GM21576 (cell line): ENCODE data around the gene REXO5.
"Not testable (repeated sequence)": the region's sequence is repeated elsewhere in the genome, so short reads cannot be mapped to it uniquely, and the experiment has no call there.

Source experiments
- ATAC-seq: cut with Tn5 transposase; IDR thresholded peaks from one replicate; pipeline ENCODE4 v1.9.1; 2021; ENCODE audit warnings: mild to moderate bottlenecking, moderate library complexity; ENCODE audit not compliant: unreplicated experiment

REXO5 gene

GRCh38 chr16:20846030-20846429, 39.7 kb downstream of the REXO5 start:
- ATAC-seq, result no peak

- ATAC-seq, result no peak
Measured at GRCh38 chr16:20846551-20846950, 40.2 kb downstream of the REXO5 start.

- no peak for ATAC-seq
Measured at GRCh38 chr16:20847550-20847949, 41.2 kb downstream of the REXO5 start.

- ATAC-seq, result no peak
Measured at GRCh38 chr16:20849589-20850390, 43.5 kb downstream of the REXO5 start.

DNA sequence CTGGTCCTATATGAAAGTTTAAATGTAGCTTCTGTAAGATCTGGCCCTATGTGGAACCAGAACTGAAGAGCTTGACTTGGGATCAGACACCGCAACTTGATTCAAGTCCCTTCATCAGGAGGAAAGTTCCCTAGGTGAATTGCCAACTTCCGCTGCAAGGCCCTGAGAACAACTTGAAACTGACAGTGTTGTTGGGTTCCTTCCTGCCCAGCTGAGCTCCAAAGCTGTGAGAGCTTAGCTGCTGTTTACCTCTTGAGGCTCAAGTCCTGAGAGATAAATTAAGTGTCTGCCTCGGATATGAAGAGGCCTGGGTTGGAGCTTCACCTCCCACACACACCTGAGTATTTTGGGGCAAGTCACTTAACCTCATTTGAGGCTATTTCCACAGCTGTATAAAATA, 44.7 kb downstream of the REXO5 start:
- no peak for ATAC-seq

DNA sequence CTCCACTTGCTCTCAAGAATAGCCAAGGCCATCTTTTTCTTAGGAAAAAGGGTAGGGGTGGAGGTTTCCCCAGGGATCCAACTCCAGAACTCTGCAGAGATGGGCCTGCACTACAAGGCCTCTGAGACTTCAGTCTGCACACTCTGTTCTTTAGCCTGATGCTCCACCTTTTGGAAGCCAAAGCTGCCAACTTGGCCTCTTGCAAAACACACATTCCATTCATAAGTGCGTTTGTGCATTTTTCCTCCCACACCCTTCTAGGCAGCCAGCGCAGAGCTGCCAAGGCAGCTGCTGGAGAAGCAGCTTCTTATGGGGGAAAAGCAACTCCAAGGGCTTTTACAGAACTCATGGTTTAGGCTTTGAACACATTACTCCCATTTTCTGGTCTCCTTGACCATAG, 45.3 kb downstream of the REXO5 start:
- no peak for ATAC-seq

- no peak for ATAC-seq
Measured at GRCh38 chr16:20853143-20853542, 46.8 kb downstream of the REXO5 start.

GRCh38 chr16:20853981-20854620, 47.8 kb downstream of the REXO5 start:
- ATAC-seq, result no peak

DNA sequence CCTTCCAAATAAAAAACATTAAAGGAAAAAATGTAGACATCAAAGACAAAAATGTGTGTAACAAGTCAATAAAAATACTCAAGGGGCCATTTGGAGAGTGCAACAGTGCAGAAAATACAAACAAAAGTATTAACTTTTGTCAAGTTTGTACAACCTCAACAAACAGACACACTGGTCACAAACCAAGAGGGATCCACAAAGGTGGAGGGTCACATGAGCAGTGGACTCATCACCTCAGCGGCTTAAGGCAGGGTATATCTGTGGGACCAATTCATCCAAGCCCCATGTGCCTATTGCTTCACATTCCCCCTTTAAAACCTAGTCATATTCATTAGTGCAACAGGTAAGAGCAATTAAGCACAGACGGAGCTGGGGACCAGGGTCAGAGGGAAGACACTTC, 48.6 kb downstream of the REXO5 start:
- no peak for ATAC-seq

- no peak for ATAC-seq
Measured at GRCh38 chr16:20857281-20857680, 51.0 kb downstream of the REXO5 start.

DNA sequence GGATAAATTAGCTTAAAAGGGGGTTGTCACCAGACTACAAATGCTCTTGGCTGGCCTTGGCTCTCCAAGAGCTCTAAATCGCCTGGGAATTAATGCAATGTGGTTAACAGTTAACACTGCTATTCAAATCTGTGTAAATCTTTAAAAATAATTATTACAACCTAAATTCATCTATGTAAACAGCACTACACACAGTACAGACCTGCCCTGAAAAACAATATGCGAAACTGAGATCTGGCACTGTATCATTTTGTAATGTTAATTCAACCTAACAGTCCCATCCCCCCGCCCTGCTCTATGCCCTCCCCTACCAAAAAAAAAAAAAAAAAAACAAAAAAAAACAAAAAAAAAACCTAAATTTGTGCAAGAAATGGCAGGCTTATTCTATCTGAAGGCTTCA, 52.9 kb downstream of the REXO5 start:
- no peak for ATAC-seq

DNA sequence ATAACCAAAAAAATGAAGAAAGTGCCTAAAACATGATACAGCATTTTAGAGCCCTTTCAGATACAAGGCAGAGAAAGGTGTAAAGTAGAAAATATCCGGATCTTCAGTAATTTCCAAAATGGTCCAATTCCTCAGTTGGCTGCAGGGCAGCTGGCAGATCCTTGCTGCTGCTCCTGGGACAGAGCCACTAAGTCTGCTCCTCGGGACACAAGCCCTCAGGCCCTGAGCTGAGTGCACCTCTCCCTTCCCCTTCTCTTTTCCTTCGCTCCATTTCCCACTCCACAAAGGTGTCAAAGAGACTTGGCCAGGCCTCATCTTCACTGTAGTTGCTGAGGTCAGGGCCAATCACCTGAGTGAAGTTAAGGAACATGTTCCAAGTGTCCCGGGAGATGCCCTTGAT, 53.4 kb downstream of the REXO5 start:
- ATAC-seq, result no peak

DNA sequence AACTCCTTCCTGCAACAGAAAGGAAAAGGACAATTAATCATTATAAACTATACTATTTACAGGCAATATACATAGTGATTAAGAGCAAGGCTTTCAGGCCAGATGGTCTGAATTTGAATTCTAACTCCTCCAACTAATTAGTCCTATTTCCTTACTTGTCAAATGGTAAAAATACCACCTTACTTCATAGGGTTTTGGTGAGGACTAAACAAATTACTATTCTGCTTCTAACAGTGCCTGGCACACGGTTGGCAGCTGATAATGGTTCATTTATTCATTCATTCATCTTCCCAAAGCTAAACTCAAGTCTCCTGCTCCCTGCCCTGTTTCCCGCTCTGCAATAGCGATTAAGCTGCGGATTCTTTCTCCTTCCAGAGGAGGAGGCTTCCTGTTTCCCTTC, 54.0 kb downstream of the REXO5 start:
- ATAC-seq, result no peak

DNA sequence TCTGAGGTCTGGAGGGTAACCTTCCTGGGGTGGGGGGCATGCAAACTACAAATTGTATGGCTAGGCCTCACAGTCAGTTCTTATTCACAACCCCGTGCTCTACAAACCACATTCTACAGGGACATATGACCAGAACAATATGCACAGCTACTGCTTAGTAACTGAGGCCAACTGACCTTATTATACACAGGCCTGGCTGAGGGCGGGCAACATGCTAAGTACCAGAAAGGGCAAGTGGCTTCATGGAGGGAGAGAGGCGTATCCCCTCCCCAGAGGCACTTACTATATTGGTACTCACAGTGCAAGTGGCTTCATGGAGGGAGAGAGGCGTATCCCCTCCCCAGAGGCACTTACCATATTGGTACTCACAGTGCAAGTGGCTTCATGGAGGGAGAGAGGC, 54.7 kb downstream of the REXO5 start:
- not testable (repeated sequence) for ATAC-seq

- no peak for ATAC-seq
Measured at GRCh38 chr16:20862162-20862960, 56.0 kb downstream of the REXO5 start.

DNA sequence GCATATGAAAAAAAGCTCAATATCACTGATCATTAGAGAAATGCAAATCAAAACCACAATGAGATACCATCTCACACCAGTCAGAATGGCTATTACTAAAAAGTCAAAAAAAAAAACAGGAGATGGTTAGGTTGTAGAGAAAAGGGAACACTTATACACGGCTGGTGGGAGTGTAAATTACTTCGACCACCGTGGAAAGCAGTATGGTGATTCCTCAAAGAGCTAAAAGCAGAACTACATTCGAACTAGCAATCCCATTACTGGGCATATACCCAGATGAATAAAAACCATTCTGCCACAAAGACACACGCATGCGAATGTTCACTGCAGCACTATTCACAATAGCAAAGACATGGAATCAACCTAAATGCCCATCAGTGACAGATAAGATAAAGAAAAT, 58.0 kb downstream of the REXO5 start:
- ATAC-seq, result not testable (repeated sequence)

- peak; percentile 57 for ATAC-seq
Measured at GRCh38 chr16:20865420-20866131, 59.2 kb downstream of the REXO5 start.

DNA sequence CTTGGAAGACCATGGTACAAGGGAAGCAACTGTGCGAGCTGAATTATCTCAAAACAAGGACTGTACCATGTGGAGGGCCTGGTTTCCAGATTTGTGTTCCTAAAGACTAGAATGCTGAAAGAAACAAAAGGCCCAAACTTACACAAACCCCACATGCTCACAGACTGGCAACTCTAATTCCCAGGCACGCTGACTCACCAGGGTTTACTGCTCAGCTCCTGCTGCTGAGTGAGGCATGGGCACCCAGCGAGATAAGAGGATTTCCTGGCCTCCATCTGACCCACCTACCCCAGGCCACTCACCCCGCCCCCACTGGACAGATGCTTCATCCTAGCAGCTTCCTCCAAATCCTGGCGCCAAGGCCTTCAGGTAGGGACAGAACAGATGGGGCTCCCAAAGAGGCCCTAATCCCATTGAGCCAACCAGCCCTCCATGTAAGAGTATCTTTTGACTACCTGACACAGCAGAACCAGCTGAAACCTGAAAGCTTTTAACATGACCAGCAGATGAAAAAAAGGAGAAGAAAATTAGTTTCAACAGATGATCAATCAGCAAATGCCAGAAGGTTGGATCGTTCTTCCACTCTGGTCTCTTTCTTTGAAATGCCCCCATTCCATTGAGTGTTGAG, 59.9 kb downstream of the REXO5 start:
- ATAC-seq, result no peak

DNA sequence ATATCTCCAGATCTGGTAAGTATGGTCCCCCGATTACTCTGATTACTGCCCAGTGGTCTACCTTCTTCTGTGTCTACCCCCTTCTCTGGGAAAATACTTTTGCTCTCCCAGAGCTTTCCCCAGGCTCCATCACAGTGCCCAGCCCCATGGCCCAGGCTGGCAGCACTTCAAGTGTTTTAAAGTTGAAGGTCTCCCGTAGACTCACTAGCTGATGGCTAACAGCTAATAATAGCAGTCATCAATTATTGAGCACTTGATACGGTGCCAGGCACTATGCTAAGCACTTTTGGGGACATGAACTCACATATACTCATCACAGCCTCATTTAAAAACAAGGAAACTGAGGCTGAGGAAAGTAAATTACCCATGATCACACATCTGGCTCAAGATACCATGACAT, 60.5 kb downstream of the REXO5 start:
- ATAC-seq, result no peak

- ATAC-seq, result no peak
Measured at GRCh38 chr16:20867585-20867984, 61.3 kb downstream of the REXO5 start.

GRCh38 chr16:20868890-20869289, 62.6 kb downstream of the REXO5 start:
- ATAC-seq, result no peak
